ENCODE results near the gene LIPC.

The LIPC gene

GRCh38 chr15:58611731-58612676 is 180.2 kb downstream of the LIPC start:
- DNase-seq (ENCODE audit: low read depth, low spot score), result no peak

- DNase-seq (ENCODE audit: low read depth, low spot score), result no peak
Measured at GRCh38 chr15:58616171-58616570, 184.4 kb downstream of the LIPC start.

Data from smooth muscle cell of the brain vasculature (primary cell).